GM23248 (cell line): Measurements from ENCODE around the gene ESM1. TPM values are rescaled to one million over a fixed set of nuclear protein-coding genes. Genes with fewer than 3 reads are reported as not detected.

Experiments used
- DNase-seq: peaks from one replicate; pipeline ENCODE4 v3.0.0-alpha.2; 2015
- H2AFZ ChIP-seq: fragments of 200-600 bp; sonication (generic); 2 replicates; pipeline ENCODE4 v1.6.1; 2016; ENCODE audit warnings: antibody characterized with exemption
- H3F3A ChIP-seq: fragments of 200-600 bp; sonication (generic); 2 replicates; pipeline ENCODE4 v1.6.1; 2016; ENCODE audit warnings: mild to moderate bottlenecking, antibody characterized with exemption, mixed run types; ENCODE audit not compliant: insufficient read depth
- H3K27ac ChIP-seq: fragments of 200-600 bp; sonication (generic); 2 replicates; pipeline ENCODE4 v1.5.1; 2016; ENCODE audit warnings: mild to moderate bottlenecking
- H3K27me3 ChIP-seq: fragments of 200-600 bp; sonication (generic); replicated peaks from 2 replicates; pipeline ENCODE4 v1.6.1; 2016; ENCODE audit warnings: mild to moderate bottlenecking; ENCODE audit not compliant: insufficient read depth
- H3K36me3 ChIP-seq: fragments of 200-600 bp; sonication (generic); 2 replicates; pipeline ENCODE4 v1.6.1; 2016; ENCODE audit warnings: low read depth, mild to moderate bottlenecking
- H3K4me1 ChIP-seq: fragments of 200-600 bp; sonication (generic); 2 replicates; pipeline ENCODE4 v1.6.1; 2016; ENCODE audit warnings: mild to moderate bottlenecking; ENCODE audit not compliant: insufficient read depth
- H3K4me2 ChIP-seq: fragments of 200-600 bp; sonication (generic); one replicate; pipeline ENCODE4 v1.6.1; 2016; ENCODE audit warnings: mild to moderate bottlenecking; ENCODE audit not compliant: unreplicated experiment
- H3K4me3 ChIP-seq: fragments of 200-600 bp; sonication (generic); 2 replicates; pipeline ENCODE4 v1.5.1; 2016; ENCODE audit warnings: mild to moderate bottlenecking
- H3K79me2 ChIP-seq: fragments of 200-600 bp; sonication (generic); 2 replicates; pipeline ENCODE4 v1.6.1; 2016; ENCODE audit warnings: mild to moderate bottlenecking; ENCODE audit not compliant: insufficient read depth
- H3K9ac ChIP-seq: fragments of 200-600 bp; sonication (generic); 2 replicates; pipeline ENCODE4 v1.6.1; 2016; ENCODE audit warnings: mild to moderate bottlenecking
- H3K9me2 ChIP-seq: fragments of 200-600 bp; sonication (generic); 2 replicates; pipeline ENCODE4 v1.6.1; 2016; ENCODE audit warnings: mixed run types, mild to moderate bottlenecking, moderate library complexity; ENCODE audit not compliant: insufficient read depth
- H3K9me3 ChIP-seq: fragments of 200-600 bp; sonication (generic); one replicate; pipeline ENCODE4 v1.6.1; 2017; ENCODE audit warnings: low read depth
- H4K20me1 ChIP-seq: fragments of 200-600 bp; sonication (generic); 2 replicates; pipeline ENCODE4 v1.6.0; 2016; ENCODE audit not compliant: insufficient read depth
- EZH2 ChIP-seq: fragments of 200-600 bp; sonication (generic); IDR thresholded peaks from 2 replicates; pipeline ENCODE4 v1.6.1; 2018; ENCODE audit warnings: antibody characterized with exemption, mild to moderate bottlenecking; ENCODE audit not compliant: insufficient read depth, poor library complexity, severe bottlenecking
- EZH2phosphoT487 ChIP-seq: fragments of 200-600 bp; sonication (generic); IDR thresholded peaks from 2 replicates; pipeline ENCODE4 v1.6.1; 2018; ENCODE audit warnings: antibody characterized with exemption, moderate library complexity, mild to moderate bottlenecking, low read depth; ENCODE audit not compliant: insufficient read depth
- whole genome bisulfite sequencing, 2 experiments: methylation state at CpG; one replicate each; pipeline ENCODE4 v1.1.6; 2015 to 2017; ENCODE audit warnings: low lambda C conversion rate in 2 of 2, low coverage in 1 of 2; ENCODE audit errors: missing lambda C conversion rate in 2 of 2; 5-methylcytosine and 5-hydroxymethylcytosine counted together
- in situ Hi-C: fragments of 300-500 bp; cut with MboI; formaldehyde crosslinking; loops from 2 replicates; pipeline ENCODE4 v1.15.0; 2020
- polyA plus RNA-seq: library from polyadenylated mRNA; unstranded; fragments of >200 nt; fragmentation: Nextera tagmentation; extraction: Ambion mirVana; gene quantifications from 2 replicates; pipeline ENCODE4 v1.2.1, GENCODE V29; 2016
- total RNA-seq: library from RNA; depleted of rRNA; stranded (reverse); fragments of >200 nt; shearing (Covaris generic); gene quantifications from 2 replicates; pipeline ENCODE4 v1.2.3, GENCODE V29; 2014

Gene ESM1
- total and polyA plus RNA-seq, 2 experiments from 2014 or later: 11.8 to 25.5 TPM

GRCh38 chr5:54990841-54991258 is 5.5 kb upstream of the ESM1 start:
- H2AFZ ChIP-seq: no peak overlapping the region
- no peaks in the 10 kb centered on the region for H3K27me3 ChIP-seq
- peaks cover 47% of the 10 kb centered on the region for H3K4me1 ChIP-seq
- H3K9me3 ChIP-seq: no peaks in the 10 kb centered on the region
- H3K4me2 ChIP-seq: peak overlapping the region; percentile 63
- no peaks in the 10 kb centered on the region for H3K79me2 ChIP-seq
- H4K20me1 ChIP-seq: no peaks in the 10 kb centered on the region
- peak overlapping the region; percentile 36 for H3K4me3 ChIP-seq
- in situ Hi-C loops: no loop called here
- DNase-seq: peak; percentile 93
- no peaks in the 10 kb centered on the region for H3K36me3 ChIP-seq
- no peaks in the 10 kb centered on the region for H3K9me2 ChIP-seq
- H3K9ac ChIP-seq: peak overlapping the region; percentile 40
- TF ChIP-seq EZH2 (no peak), EZH2phosphoT487 (no peak)
- WGBS, 2 experiments: 0% methylated on average over 1 of the region's 1 CpG
- H3F3A ChIP-seq: peaks cover 37% of the 10 kb centered on the region
- peak overlapping the region; percentile 68 for H3K27ac ChIP-seq

DNA sequence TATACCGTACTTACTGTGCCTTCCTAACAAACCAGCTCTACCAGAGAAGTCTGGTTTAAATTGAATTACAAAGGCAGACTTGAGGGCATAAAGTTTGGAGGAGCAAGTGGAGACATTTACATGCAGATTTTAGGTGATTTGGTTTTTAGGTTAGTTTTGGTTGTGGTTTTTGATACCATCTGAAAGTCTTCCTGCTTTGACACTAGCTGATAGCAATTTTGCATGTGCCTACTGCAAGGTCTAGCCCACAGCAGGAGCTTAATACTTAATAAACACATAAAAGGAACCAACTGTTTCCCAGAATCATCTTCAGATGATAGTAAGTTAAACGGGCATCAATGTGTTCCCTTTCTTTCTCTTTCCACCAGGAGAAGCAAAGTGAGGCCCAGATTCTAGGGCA is 3.4 kb upstream of the ESM1 start:
- H3K4me3 ChIP-seq: no peak overlapping the region
- peaks cover 8% of the 10 kb centered on the region; the same call in 1 of the 2 replicates for H3K79me2 ChIP-seq
- H3K27ac ChIP-seq: no peak overlapping the region
- TF ChIP-seq EZH2: no peak
- no peak for TF ChIP-seq EZH2phosphoT487
- H3K9me3 ChIP-seq: no peaks in the 10 kb centered on the region
- H3K4me2 ChIP-seq: no peak overlapping the region
- no peaks in the 10 kb centered on the region for H3K27me3 ChIP-seq
- H3K4me1 ChIP-seq: peaks cover 59% of the 10 kb centered on the region
- H2AFZ ChIP-seq: no peak overlapping the region
- in situ Hi-C loops: no loop called here
- DNase-seq: no peak
- H3K9me2 ChIP-seq: no peaks in the 10 kb centered on the region
- no peak overlapping the region for H3K9ac ChIP-seq
- peaks cover 37% of the 10 kb centered on the region for H3F3A ChIP-seq
- H3K36me3 ChIP-seq: no peaks in the 10 kb centered on the region
- 94 to 98% methylated on average over 2 of the region's 2 CpGs for WGBS, 2 experiments
- no peaks in the 10 kb centered on the region for H4K20me1 ChIP-seq

GRCh38 chr5:54988218-54988617 is 2.8 kb upstream of the ESM1 start:
- peaks cover 35% of the 10 kb centered on the region for H3F3A ChIP-seq
- no peak overlapping the region for H3K4me2 ChIP-seq
- no peak overlapping the region for H3K9ac ChIP-seq
- H3K27ac ChIP-seq: no peak overlapping the region
- no peaks in the 10 kb centered on the region for H3K9me3 ChIP-seq
- no peaks in the 10 kb centered on the region for H3K9me2 ChIP-seq
- no peak overlapping the region for H3K4me3 ChIP-seq
- no peaks in the 10 kb centered on the region for H4K20me1 ChIP-seq
- no peak for DNase-seq
- TF ChIP-seq EZH2 (no peak), EZH2phosphoT487 (no peak)
- H3K4me1 ChIP-seq: peaks cover 57% of the 10 kb centered on the region
- in situ Hi-C loops: no loop called here
- no peak overlapping the region for H2AFZ ChIP-seq
- no peaks in the 10 kb centered on the region for H3K36me3 ChIP-seq
- H3K79me2 ChIP-seq: peaks cover 10% of the 10 kb centered on the region; the same call in 1 of the 2 replicates
- H3K27me3 ChIP-seq: no peaks in the 10 kb centered on the region
- 58 to 75% methylated on average over 1 of the region's 1 CpG for WGBS, 2 experiments

DNA sequence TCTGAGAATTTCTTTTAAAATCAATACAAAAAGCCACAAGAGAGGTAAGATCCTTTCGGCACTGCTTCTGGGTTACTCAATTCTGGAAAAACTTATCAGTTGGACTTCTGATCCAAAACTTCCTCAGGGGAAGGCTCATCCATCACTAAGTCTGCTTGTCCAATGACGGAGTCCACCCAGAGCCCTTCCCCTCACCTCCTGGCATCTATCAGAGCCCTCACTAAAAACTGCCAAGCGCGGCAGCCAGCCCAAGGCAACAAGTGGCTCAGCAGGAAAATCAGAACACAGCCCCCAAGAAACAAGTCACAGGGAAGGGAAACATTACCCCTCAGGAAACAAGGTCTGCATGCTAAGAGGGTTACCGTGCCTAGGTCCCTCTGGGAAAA is 869 bp upstream of the ESM1 start:
- H3K4me1 ChIP-seq: peaks cover 61% of the 10 kb centered on the region
- H3K36me3 ChIP-seq: no peaks in the 10 kb centered on the region
- WGBS, 2 experiments: 49 to 58% methylated on average over 5 of the region's 5 CpGs
- no peak for DNase-seq
- peaks cover 19% of the 10 kb centered on the region for H3F3A ChIP-seq
- H3K9me2 ChIP-seq: no peaks in the 10 kb centered on the region
- peaks cover 28% of the 10 kb centered on the region for H3K79me2 ChIP-seq
- in situ Hi-C loops: no loop called here
- no peaks in the 10 kb centered on the region for H3K27me3 ChIP-seq
- peak overlapping the region; percentile 14; the same call in 1 of the 2 replicates for H3K9ac ChIP-seq
- TF ChIP-seq EZH2: no peak
- TF ChIP-seq EZH2phosphoT487: no peak
- H3K9me3 ChIP-seq: no peaks in the 10 kb centered on the region
- peak overlapping the region; percentile 63 for H3K4me3 ChIP-seq
- peak overlapping the region; percentile 31; the same call in 1 of the 2 replicates for H2AFZ ChIP-seq
- peak overlapping the region; percentile 44 for H3K27ac ChIP-seq
- H3K4me2 ChIP-seq: peak overlapping the region; percentile 78
- H4K20me1 ChIP-seq: no peaks in the 10 kb centered on the region

DNA sequence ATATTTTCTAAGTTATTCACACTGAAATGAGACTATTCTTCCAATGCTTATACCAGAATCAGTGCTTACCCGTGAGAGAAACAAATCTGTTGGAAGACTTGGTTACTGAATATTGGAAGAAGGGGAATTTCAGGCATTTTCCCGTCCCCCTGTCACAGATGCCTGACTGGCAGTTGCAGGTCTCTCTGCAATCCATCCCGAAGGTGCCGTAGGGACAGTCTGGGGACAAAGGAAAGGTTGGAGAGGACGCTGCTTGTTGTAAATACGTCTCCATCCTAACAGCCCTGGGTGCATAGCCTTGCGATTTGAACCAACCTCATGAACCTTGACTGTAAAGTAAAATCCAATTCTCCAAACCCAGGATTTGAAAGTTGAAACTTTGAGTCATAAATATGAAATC is 3.5 kb downstream of the ESM1 start:
- peaks cover 31% of the 10 kb centered on the region for H3K79me2 ChIP-seq
- no peaks in the 10 kb centered on the region for H3K9me3 ChIP-seq
- H3K9ac ChIP-seq: no peak overlapping the region
- no peaks in the 10 kb centered on the region for H3K36me3 ChIP-seq
- no peak overlapping the region for H3K27ac ChIP-seq
- H2AFZ ChIP-seq: peak overlapping the region; percentile 46; the same call in 1 of the 2 replicates
- H3K4me1 ChIP-seq: peaks cover 44% of the 10 kb centered on the region
- in situ Hi-C loops: no loop called here
- H3K9me2 ChIP-seq: no peaks in the 10 kb centered on the region
- WGBS, 2 experiments: 81 to 91% methylated on average over 7 of the region's 7 CpGs
- H4K20me1 ChIP-seq: no peaks in the 10 kb centered on the region
- no peak for DNase-seq
- TF ChIP-seq EZH2: no peak
- no peak for TF ChIP-seq EZH2phosphoT487
- no peaks in the 10 kb centered on the region for H3F3A ChIP-seq
- H3K4me2 ChIP-seq: peak overlapping the region; percentile 78
- H3K4me3 ChIP-seq: peak overlapping the region; percentile 63
- H3K27me3 ChIP-seq: no peaks in the 10 kb centered on the region
